Caco-2 (cell line): ENCODE results near the gene ATP5F1C. TPM values are rescaled to one million over a fixed set of nuclear protein-coding genes. Genes with fewer than 3 reads are reported as not detected.
A peak's percentile ranks its signal among the peaks of the same experiment; 100 is the strongest.

Source experiments
- BruUV-seq: library from RNA; stranded (reverse); fragments of 400-500 nt; replicated peaks from 2 replicates; lab custom pipeline; 2021; lab: Mats Ljungman, UMichigan
- CTCF ChIA-PET: fragments of 300-600 bp; sonication (Branson Sonifier 250); formaldehyde crosslinking; loops from one replicate; lab custom pipeline; 2022; ENCODE audit warnings: antibody characterized with exemption; lab: Charles Lee
- POLR2A ChIA-PET: fragments of 300-600 bp; sonication (Branson Sonifier 250); formaldehyde crosslinking; loops from one replicate; lab custom pipeline; 2022; ENCODE audit warnings: antibody characterized with exemption; lab: Charles Lee
- DNase-seq, 2 experiments: peaks; one replicate each; pipeline versions ENCODE4 v3.0.0 to v3.0.0-alpha.2; 2020 to 2022
- H3K27me3 ChIP-seq: replicated peaks from 2 replicates; pipeline ENCODE4 v1.6.0; 2011; ENCODE audit warnings: low read length; ENCODE audit not compliant: control insufficient read depth, insufficient read depth
- H3K36me3 ChIP-seq: 2 replicates; pipeline ENCODE4 v1.5.1; 2011; ENCODE audit warnings: low read length; ENCODE audit not compliant: control insufficient read depth, insufficient read depth
- H3K4me1 ChIP-seq: fragments of 250-450 bp; sonication (Bioruptor Pico); 2 replicates; pipeline ENCODE4 v1.5.1; 2020; ENCODE audit warnings: mild to moderate bottlenecking
- H3K4me3 ChIP-seq: 2 replicates; pipeline ENCODE4 v1.5.1; 2011; ENCODE audit warnings: low read depth, mild to moderate bottlenecking, control low read depth, low read length
- H3K9me3 ChIP-seq: fragments of 250-450 bp; sonication (Bioruptor Pico); 2 replicates; pipeline ENCODE4 v1.5.1; 2020; ENCODE audit warnings: mild to moderate bottlenecking, moderate library complexity
- H3K27ac Mint-ChIP-seq: one replicate; pipeline ENCODE4 v1.8.0; 2022; ENCODE audit warnings: mixed read lengths; ENCODE audit not compliant: unreplicated experiment
- H3K27me3 Mint-ChIP-seq: one replicate; pipeline ENCODE4 v1.8.0; 2022; ENCODE audit warnings: mixed read lengths; ENCODE audit not compliant: insufficient read depth, unreplicated experiment
- H3K36me3 Mint-ChIP-seq: one replicate; pipeline ENCODE4 v1.8.0; 2022; ENCODE audit warnings: mild to moderate bottlenecking, mixed read lengths; ENCODE audit not compliant: insufficient read depth, unreplicated experiment
- H3K4me1 Mint-ChIP-seq: one replicate; pipeline ENCODE4 v1.8.0; 2022; ENCODE audit warnings: low read depth, mixed read lengths; ENCODE audit not compliant: unreplicated experiment
- H3K4me3 Mint-ChIP-seq: one replicate; pipeline ENCODE4 v1.8.0; 2022; ENCODE audit warnings: mild to moderate bottlenecking, moderate library complexity, mixed read lengths; ENCODE audit not compliant: unreplicated experiment
- H3K9me3 Mint-ChIP-seq: one replicate; pipeline ENCODE4 v1.8.0; 2022; ENCODE audit warnings: mixed read lengths; ENCODE audit not compliant: unreplicated experiment
- intact Hi-C: fragments of 100-400 bp; cut with micrococcal nuclease; formaldehyde crosslinking; loops from one replicate; pipeline ENCODE4 v1.10.0; 2022; ENCODE audit not compliant: unreplicated experiment
- total RNA-seq: library from RNA; stranded (reverse); gene quantifications from 2 replicates; pipeline ENCODE4 v1.2.3, GENCODE V29; 2022
- TF ChIP-seq, protein P1 (sequence below), 2 experiments: fragments of 200-600 bp in 1 of 2; IDR thresholded peaks; 1 replicate in 1 of 2; 2 replicates in 1 of 2; pipeline versions ENCODE4 v1.5.1 to v1.8.0; 2011 to 2022; ENCODE audit warnings: antibody characterized with exemption in 1 of 2, control low read depth in 1 of 2, inconsistent platforms in 1 of 2, low read depth in 1 of 2, low read length in 1 of 2, mild to moderate bottlenecking in 1 of 2, moderate library complexity in 1 of 2; ENCODE audit not compliant: insufficient read depth in 1 of 2, severe bottlenecking in 1 of 2, unreplicated experiment in 1 of 2

ATP5F1C gene
- total RNA-seq, 1 experiment from 2014 or later: 568 TPM

DNA sequence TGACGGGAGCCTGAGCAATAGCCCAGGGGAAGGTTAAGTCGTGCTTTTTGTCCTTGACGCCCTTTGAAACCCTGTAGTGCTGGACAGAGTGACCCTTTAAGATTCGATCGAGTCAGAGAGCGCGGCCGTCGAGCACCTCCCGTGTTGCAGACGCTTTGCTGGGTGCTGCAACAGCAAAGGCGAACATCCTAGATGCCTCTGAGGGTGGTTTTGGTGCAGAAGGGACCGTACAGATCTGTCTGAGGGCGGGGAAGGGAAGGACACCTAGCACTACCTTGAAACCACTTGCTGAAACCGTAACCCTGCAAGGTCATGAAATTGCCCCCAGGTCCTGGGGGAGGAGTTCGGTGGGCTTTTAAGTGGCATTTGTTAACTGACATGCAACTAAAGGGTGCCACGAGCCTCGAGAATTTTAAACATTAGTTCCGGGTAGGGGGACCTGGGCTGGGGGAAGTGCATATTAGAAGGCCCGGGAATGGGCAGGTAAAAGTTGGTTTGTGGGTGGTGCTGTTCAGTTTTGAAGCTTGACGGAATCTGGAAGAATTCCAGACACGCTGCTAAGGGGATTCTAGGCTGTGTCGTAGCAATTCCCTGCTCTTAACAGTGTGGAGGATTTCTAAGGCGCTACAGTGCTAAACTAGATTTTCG is 786 bp downstream of the ATP5F1C start:
- ChIA-PET POLR2A (interaction anchor here (0.5 to 2.8 kb wide), 9 partner anchors 12 to 557 kb away, joined by 3 to 45 read pairs (median 6); partner anchors contain the start of genes ITIH2 and TAF3), CTCF (interaction anchor here (1.1 to 1.9 kb wide), 4 partner anchors 29 to 263 kb away, joined by 3 to 19 read pairs (median 9); no protein-coding TSS in a partner anchor)
- Histone ChIP-seq H3K9me3 (no peaks in the 10 kb centered on the region), H3K4me1 (peaks cover 8% of the 10 kb centered on the region; the same call in 1 of the 2 replicates), H3K27me3 (no peaks in the 10 kb centered on the region), H3K36me3 (no peaks in the 10 kb centered on the region), H3K4me3 (peak overlapping the region; percentile 100)
- Mint-ChIP-seq H3K27me3 (no peaks in the 10 kb centered on the region), H3K36me3 (peaks cover 53% of the 10 kb centered on the region), H3K4me1 (peaks cover 28% of the 10 kb centered on the region), H3K9me3 (no peaks in the 10 kb centered on the region), H3K27ac (no peak overlapping the region), H3K4me3 (no peak overlapping the region)
- peak; percentile 38 to 45 for DNase-seq
- TF ChIP-seq, protein P1, sequence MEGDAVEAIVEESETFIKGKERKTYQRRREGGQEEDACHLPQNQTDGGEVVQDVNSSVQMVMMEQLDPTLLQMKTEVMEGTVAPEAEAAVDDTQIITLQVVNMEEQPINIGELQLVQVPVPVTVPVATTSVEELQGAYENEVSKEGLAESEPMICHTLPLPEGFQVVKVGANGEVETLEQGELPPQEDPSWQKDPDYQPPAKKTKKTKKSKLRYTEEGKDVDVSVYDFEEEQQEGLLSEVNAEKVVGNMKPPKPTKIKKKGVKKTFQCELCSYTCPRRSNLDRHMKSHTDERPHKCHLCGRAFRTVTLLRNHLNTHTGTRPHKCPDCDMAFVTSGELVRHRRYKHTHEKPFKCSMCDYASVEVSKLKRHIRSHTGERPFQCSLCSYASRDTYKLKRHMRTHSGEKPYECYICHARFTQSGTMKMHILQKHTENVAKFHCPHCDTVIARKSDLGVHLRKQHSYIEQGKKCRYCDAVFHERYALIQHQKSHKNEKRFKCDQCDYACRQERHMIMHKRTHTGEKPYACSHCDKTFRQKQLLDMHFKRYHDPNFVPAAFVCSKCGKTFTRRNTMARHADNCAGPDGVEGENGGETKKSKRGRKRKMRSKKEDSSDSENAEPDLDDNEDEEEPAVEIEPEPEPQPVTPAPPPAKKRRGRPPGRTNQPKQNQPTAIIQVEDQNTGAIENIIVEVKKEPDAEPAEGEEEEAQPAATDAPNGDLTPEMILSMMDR (IDR thresholded peaks at IDR 0.05; ENCODE audit: insufficient read depth in 1 of 2, low read depth in 1 of 2, low read length in 1 of 2, severe bottlenecking in 1 of 2, unreplicated experiment in 1 of 2): no peak
- TSS peak; percentile 39 for BruUV-seq
- intact Hi-C loops: loop anchor here (1.0 to 5.0 kb wide), 4 partner anchors 30 to 263 kb away; partner anchors contain the start of genes ITIH2 and TAF3

DNA sequence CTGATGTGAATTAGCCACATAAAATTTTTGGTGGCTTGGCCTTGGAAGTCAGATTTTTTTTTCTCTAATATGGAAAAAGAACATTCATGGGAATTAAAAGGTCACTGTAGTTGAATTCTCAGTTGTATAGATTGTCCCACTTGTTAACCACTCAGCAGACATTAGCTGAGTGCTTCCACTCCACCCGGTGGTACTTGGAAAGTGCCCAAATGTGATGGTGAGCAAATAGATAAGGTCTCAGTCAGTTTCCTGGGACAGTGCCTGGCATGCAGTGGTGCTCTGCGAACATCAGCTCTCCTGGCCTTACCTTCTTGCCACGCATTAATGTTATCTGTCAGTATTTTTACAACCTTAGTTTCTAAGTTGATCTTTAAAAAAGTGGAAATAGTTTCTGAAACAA is 1.4 kb downstream of the ATP5F1C start:
- Mint-ChIP-seq H3K9me3 (no peaks in the 10 kb centered on the region), H3K27me3 (no peaks in the 10 kb centered on the region), H3K4me1 (peaks cover 28% of the 10 kb centered on the region), H3K4me3 (no peak overlapping the region), H3K27ac (no peak overlapping the region), H3K36me3 (peaks cover 54% of the 10 kb centered on the region)
- ChIA-PET POLR2A (interaction anchor here (0.6 to 2.8 kb wide), 2 partner anchors 29 to 448 kb away, joined by 6 to 45 read pairs; partner anchors contain the start of gene TAF3), CTCF (interaction anchor here (1.1 to 1.8 kb wide), 2 partner anchors 28 to 33 kb away, joined by 3 to 4 read pairs; no protein-coding TSS in a partner anchor)
- H3K4me3 ChIP-seq: peak overlapping the region; percentile 100
- intact Hi-C loops: loop anchor here (2.0 to 5.0 kb wide), 2 partner anchors 65 to 87 kb away; partner anchors contain the start of gene ITIH2
- H3K27me3 ChIP-seq: no peaks in the 10 kb centered on the region
- H3K4me1 ChIP-seq: peaks cover 8% of the 10 kb centered on the region; the same call in 1 of the 2 replicates
- TF ChIP-seq, protein P1 (IDR thresholded peaks at IDR 0.05; ENCODE audit: insufficient read depth in 1 of 2, low read depth in 1 of 2, low read length in 1 of 2, severe bottlenecking in 1 of 2, unreplicated experiment in 1 of 2): no peak
- no TSS peak for BruUV-seq
- no peaks in the 10 kb centered on the region for H3K9me3 ChIP-seq
- no peaks in the 10 kb centered on the region for H3K36me3 ChIP-seq
- no peak for DNase-seq

DNA sequence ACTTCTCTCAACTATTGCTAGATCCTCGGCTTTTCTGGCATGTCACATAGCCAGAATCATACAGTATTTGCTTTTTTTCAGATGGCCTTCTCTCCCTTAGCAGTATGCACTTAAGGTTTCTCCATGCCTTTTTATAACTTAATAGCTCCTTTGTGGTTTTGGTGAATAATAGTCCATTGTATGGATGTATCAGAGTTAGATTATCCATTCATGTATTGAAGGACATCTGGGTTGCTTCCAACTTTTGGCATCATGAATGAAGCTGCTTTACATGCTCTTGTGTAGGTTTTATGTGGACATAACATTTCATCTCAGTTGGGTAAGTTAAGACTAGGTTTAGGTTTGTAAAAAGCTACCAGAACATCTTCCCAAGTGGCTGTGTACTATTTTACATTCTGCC is 4.6 kb downstream of the ATP5F1C start:
- ChIA-PET CTCF (interaction anchor here (1.6 kb wide), 1 partner anchor 267 kb away, joined by 3 read pairs; no protein-coding TSS in a partner anchor), POLR2A (no interaction called here)
- H3K9me3 Mint-ChIP-seq: no peaks in the 10 kb centered on the region
- peaks cover 37% of the 10 kb centered on the region for H3K4me1 Mint-ChIP-seq
- Histone ChIP-seq H3K36me3 (peaks cover 3% of the 10 kb centered on the region; the same call in 1 of the 2 replicates), H3K4me3 (no peak overlapping the region), H3K9me3 (no peaks in the 10 kb centered on the region), H3K27me3 (no peaks in the 10 kb centered on the region), H3K4me1 (peaks cover 19% of the 10 kb centered on the region)
- H3K27me3 Mint-ChIP-seq: no peaks in the 10 kb centered on the region
- BruUV-seq: no TSS peak
- TF ChIP-seq, protein P1 (IDR thresholded peaks at IDR 0.05; ENCODE audit: insufficient read depth in 1 of 2, low read depth in 1 of 2, low read length in 1 of 2, severe bottlenecking in 1 of 2, unreplicated experiment in 1 of 2): no peak
- intact Hi-C loops: no loop called here
- no peak overlapping the region for H3K4me3 Mint-ChIP-seq
- DNase-seq: no peak
- peaks cover 69% of the 10 kb centered on the region for H3K36me3 Mint-ChIP-seq
- H3K27ac Mint-ChIP-seq: no peak overlapping the region
